C4-2B (cell line): ENCODE results near the gene ERC1.

Experiments used
- CTCF ChIP-seq: fragments of 450-650 bp; conservative IDR thresholded peaks from 2 replicates; pipeline ENCODE4 v1.5.1; 2017; ENCODE audit warnings: mild to moderate bottlenecking
- ZFX ChIP-seq: fragments of 450-650 bp; IDR thresholded peaks from 2 replicates; pipeline ENCODE4 v1.6.1; 2017

GRCh38 chr12:1185460-1186182 is 194.6 kb downstream of the ERC1 start:
- TF ChIP-seq CTCF = no peak
- no peak for TF ChIP-seq ZFX
